GM19468 (cell line): Measurements from ENCODE around the gene OR2J3.
"Not testable (repeated sequence)": the region's sequence is repeated elsewhere in the genome, so short reads cannot be mapped to it uniquely, and the experiment has no call there.

Experiments
- ATAC-seq: cut with Tn5 transposase; IDR thresholded peaks from one replicate; pipeline ENCODE4 v1.9.1; 2021; ENCODE audit warnings: mild to moderate bottlenecking, moderate library complexity, moderate number of reproducible peaks; ENCODE audit not compliant: unreplicated experiment; ENCODE audit errors: extremely low read depth

The OR2J3 gene

GRCh38 chr6:29155182-29155581 is 47.3 kb downstream of the OR2J3 start:
- not testable (repeated sequence) for ATAC-seq

- not testable (repeated sequence) for ATAC-seq
Observed at GRCh38 chr6:29159922-29160321, 52.1 kb downstream of the OR2J3 start.
